HepG2 (cell line): ENCODE data around the gene GSK3A. TPM values are rescaled to one million over a fixed set of nuclear protein-coding genes. Genes with fewer than 3 reads are reported as not detected.

Source experiments
- CBFB ChIP-seq: sonication (generic); formaldehyde crosslinking; IDR thresholded peaks from 2 replicates; pipeline ENCODE4 v1.4.0; 2020; ENCODE audit warnings: missing genetic modification reagents
- HDAC2 ChIP-seq: sonication (generic); formaldehyde crosslinking; IDR thresholded peaks from 2 replicates; pipeline ENCODE4 v1.4.0; 2020; ENCODE audit warnings: missing genetic modification reagents
- HNRNPH1 ChIP-seq: fragments of 200-400 bp; formaldehyde crosslinking; optimal IDR thresholded peaks from 2 replicates; pipeline ENCODE3; 2017; ENCODE audit warnings: mild to moderate bottlenecking, low read depth, low read length
- KDM2A ChIP-seq: sonication (generic); formaldehyde crosslinking; IDR thresholded peaks from 2 replicates; pipeline ENCODE4 v1.4.0; 2020; ENCODE audit warnings: low read depth, missing genetic modification reagents, borderline replicate concordance
- KLF13 ChIP-seq: sonication (generic); formaldehyde crosslinking; IDR thresholded peaks from 2 replicates; pipeline ENCODE4 v1.4.0; 2020; ENCODE audit warnings: mild to moderate bottlenecking, missing genetic modification reagents
- MAFG ChIP-seq: sonication (generic); formaldehyde crosslinking; IDR thresholded peaks from 2 replicates; pipeline ENCODE4 v1.5.1; 2020; ENCODE audit warnings: mild to moderate bottlenecking, missing genetic modification reagents
- MYNN ChIP-seq: sonication (generic); formaldehyde crosslinking; IDR thresholded peaks from 2 replicates; pipeline ENCODE4 v1.4.0; 2020; ENCODE audit warnings: mild to moderate bottlenecking, low read depth, missing genetic modification reagents
- NFYB ChIP-seq: sonication (generic); formaldehyde crosslinking; IDR thresholded peaks from 2 replicates; pipeline ENCODE4 v1.4.0; 2020; ENCODE audit warnings: missing genetic modification reagents
- POLR2A ChIP-seq, 2 experiments: IDR thresholded peaks; 2 replicates each; pipeline ENCODE4 v1.6.1; 2011; ENCODE audit warnings: low read depth in 2 of 2, low read length in 2 of 2, mild to moderate bottlenecking in 1 of 2, moderate library complexity in 1 of 2; ENCODE audit not compliant: insufficient read depth in 1 of 2
- RBM39 ChIP-seq: fragments of 200-400 bp; formaldehyde crosslinking; IDR thresholded peaks from one replicate; pipeline ENCODE4 v1.6.1; 2018; ENCODE audit warnings: antibody characterized with exemption, mild to moderate bottlenecking, low read depth, low read length; ENCODE audit not compliant: poor library complexity, severe bottlenecking
- ZBTB25 ChIP-seq: IDR thresholded peaks from 2 replicates; pipeline ENCODE4 v1.6.1; 2018; ENCODE audit warnings: missing genetic modification reagents
- ZNF234 ChIP-seq: sonication (generic); formaldehyde crosslinking; conservative IDR thresholded peaks from 2 replicates; pipeline ENCODE4 v1.5.1; 2020; ENCODE audit warnings: mild to moderate bottlenecking, missing genetic modification reagents
- ZNF264 ChIP-seq: sonication (generic); formaldehyde crosslinking; IDR thresholded peaks from 2 replicates; pipeline ENCODE4 v1.4.0; 2020; ENCODE audit warnings: missing genetic modification reagents
- ZNF687 ChIP-seq: sonication (generic); formaldehyde crosslinking; IDR thresholded peaks from 2 replicates; pipeline ENCODE4 v1.5.1; 2020; ENCODE audit warnings: mild to moderate bottlenecking, missing genetic modification reagents, moderate library complexity
- ZNF740 ChIP-seq: sonication (generic); formaldehyde crosslinking; IDR thresholded peaks from 2 replicates; pipeline ENCODE4 v1.4.0; 2020; ENCODE audit warnings: missing genetic modification reagents
- ZNF800 ChIP-seq: sonication (generic); formaldehyde crosslinking; IDR thresholded peaks from 2 replicates; pipeline ENCODE4 v1.4.0; 2020; ENCODE audit warnings: missing genetic modification reagents
- polyA plus RNA-seq, 8 experiments: library from polyadenylated mRNA; depleted of rRNA in 3 of 8; stranded (reverse) in 7 of 8; unstranded in 1 of 8; fragments of >200 nt; fragmentation: Illumina TruSeq in 4 of 8; extraction: Trizol in 4 of 8; gene quantifications; 2 replicates each; pipeline versions ENCODE4 v1.2.1 to v1.2.3, GENCODE V29; 2011 to 2016; ENCODE audit warnings: low read depth in 4 of 8, missing spikeins in 1 of 8, mixed read lengths in 1 of 8; ENCODE audit not compliant: insufficient read depth in 1 of 8
- total RNA-seq, 5 experiments: library from RNA; depleted of rRNA; stranded (reverse); fragments of >200 nt; fragmentation: Illumina TruSeq; extraction: Trizol; gene quantifications; 2 replicates each; pipeline ENCODE4 v1.2.3, GENCODE V29; 2016; ENCODE audit warnings: low read depth in 1 of 5
- TF ChIP-seq, protein P1 (sequence below): sonication (generic); formaldehyde crosslinking; IDR thresholded peaks from 2 replicates; pipeline ENCODE4 v1.4.0; 2020; ENCODE audit warnings: missing genetic modification reagents
- TF ChIP-seq, protein P2 (sequence below): sonication (generic); formaldehyde crosslinking; IDR thresholded peaks from 2 replicates; pipeline ENCODE4 v1.5.1; 2020; ENCODE audit warnings: missing genetic modification reagents, mild to moderate bottlenecking, borderline replicate concordance

GSK3A gene
- total and polyA plus RNA-seq, 2 of the 13 experiments (the other 11 are each of a cell fraction or from before 2014, with no cell fraction given) = 16.9 to 52.5 TPM

- no peak; the same call in none of the 2 replicates for TF ChIP-seq ZBTB25 (CRISPR knock-in tag)
- TF ChIP-seq ZNF234 (CRISPR knock-in tag) = no peak; the same call in 1 of the 2 replicates
- TF ChIP-seq HDAC2 (CRISPR knock-in tag) = peak; percentile 38; the same call in 1 of the 2 replicates
- no peak for TF ChIP-seq ZNF264 (CRISPR knock-in tag)
- TF ChIP-seq, protein P1, sequence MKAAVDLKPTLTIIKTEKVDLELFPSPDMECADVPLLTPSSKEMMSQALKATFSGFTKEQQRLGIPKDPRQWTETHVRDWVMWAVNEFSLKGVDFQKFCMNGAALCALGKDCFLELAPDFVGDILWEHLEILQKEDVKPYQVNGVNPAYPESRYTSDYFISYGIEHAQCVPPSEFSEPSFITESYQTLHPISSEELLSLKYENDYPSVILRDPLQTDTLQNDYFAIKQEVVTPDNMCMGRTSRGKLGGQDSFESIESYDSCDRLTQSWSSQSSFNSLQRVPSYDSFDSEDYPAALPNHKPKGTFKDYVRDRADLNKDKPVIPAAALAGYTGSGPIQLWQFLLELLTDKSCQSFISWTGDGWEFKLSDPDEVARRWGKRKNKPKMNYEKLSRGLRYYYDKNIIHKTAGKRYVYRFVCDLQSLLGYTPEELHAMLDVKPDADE (CRISPR knock-in tag) = no peak
- TF ChIP-seq MYNN = no peak
- peak; percentile 41; the same call in 1 of the 2 replicates for TF ChIP-seq CBFB
- peak; percentile 13; the same call in 1 of the 2 replicates for TF ChIP-seq NFYB (CRISPR knock-in tag)
- peak; percentile 70 for TF ChIP-seq KDM2A (CRISPR knock-in tag)
- TF ChIP-seq MAFG (CRISPR knock-in tag) = no peak
- TF ChIP-seq ZNF740 (CRISPR knock-in tag) = no peak
- TF ChIP-seq POLR2A (IDR thresholded peaks at IDR 0.05; ENCODE audit: insufficient read depth in 1 of 2, low read depth in 2 of 2, low read length in 2 of 2) = peak; percentile 98
- no peak for TF ChIP-seq HNRNPH1
- TF ChIP-seq ZNF687 (CRISPR knock-in tag) = peak; percentile 70
- TF ChIP-seq RBM39 = no peak
- no peak for TF ChIP-seq ZNF800
- TF ChIP-seq, protein P2, sequence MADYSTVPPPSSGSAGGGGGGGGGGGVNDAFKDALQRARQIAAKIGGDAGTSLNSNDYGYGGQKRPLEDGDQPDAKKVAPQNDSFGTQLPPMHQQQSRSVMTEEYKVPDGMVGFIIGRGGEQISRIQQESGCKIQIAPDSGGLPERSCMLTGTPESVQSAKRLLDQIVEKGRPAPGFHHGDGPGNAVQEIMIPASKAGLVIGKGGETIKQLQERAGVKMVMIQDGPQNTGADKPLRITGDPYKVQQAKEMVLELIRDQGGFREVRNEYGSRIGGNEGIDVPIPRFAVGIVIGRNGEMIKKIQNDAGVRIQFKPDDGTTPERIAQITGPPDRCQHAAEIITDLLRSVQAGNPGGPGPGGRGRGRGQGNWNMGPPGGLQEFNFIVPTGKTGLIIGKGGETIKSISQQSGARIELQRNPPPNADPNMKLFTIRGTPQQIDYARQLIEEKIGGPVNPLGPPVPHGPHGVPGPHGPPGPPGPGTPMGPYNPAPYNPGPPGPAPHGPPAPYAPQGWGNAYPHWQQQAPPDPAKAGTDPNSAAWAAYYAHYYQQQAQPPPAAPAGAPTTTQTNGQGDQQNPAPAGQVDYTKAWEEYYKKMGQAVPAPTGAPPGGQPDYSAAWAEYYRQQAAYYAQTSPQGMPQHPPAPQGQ = no peak
- TF ChIP-seq KLF13 (CRISPR knock-in tag) = no peak
Measured at GRCh38 chr19:42242512-42243409, at the start of gene GSK3A (continued).
